Measurements from ENCODE around the gene SMCHD1. TPM values are rescaled to one million over a fixed set of nuclear protein-coding genes. Genes with fewer than 3 reads are reported as not detected.

The SMCHD1 gene
- total RNA-seq, 1 experiment from 2014 or later: 33.0 TPM

DNA sequence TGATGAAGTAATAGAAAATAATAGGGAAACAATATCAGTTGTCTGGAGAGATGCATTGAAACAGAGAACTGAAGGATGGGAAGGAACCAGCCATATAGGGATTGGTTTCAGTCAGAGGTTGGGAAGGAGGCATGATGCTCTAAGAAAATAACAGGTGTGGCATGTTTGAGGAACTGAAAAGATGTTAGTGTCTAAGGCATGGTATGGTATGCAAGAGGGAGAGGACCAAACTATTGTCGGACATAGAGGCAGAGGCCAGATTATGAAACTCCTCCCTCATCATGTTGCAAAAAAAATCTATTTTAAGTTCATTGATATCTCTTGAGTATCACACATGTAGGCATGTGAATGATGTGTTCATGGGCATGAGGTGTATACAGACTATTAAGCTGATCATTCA, 142.4 kb downstream of the SMCHD1 start:
- TF ChIP-seq ZNF232 (CRISPR knock-in tag; IDR thresholded peaks at IDR 0.05) (no peak), NFE2L1 (CRISPR knock-in tag; IDR thresholded peaks at IDR 0.05) (no peak), FOXJ3 (CRISPR knock-in tag; IDR thresholded peaks at IDR 0.05; ENCODE audit: borderline replicate concordance) (no peak), FOXP1 (CRISPR knock-in tag; IDR thresholded peaks at IDR 0.05; ENCODE audit: borderline replicate concordance) (no peak), CREM (CRISPR knock-in tag; IDR thresholded peaks at IDR 0.05) (no peak), ZNF121 (CRISPR knock-in tag; IDR thresholded peaks at IDR 0.05) (no peak), ZNF317 (CRISPR knock-in tag; IDR thresholded peaks at IDR 0.05; ENCODE audit: borderline replicate concordance, low read depth) (no peak), SMAD3 (CRISPR knock-in tag; IDR thresholded peaks at IDR 0.05; ENCODE audit: borderline replicate concordance) (no peak), ZNF138 (CRISPR knock-in tag; conservative IDR thresholded peaks at IDR 0.05) (no peak), ZNF423 (CRISPR knock-in tag; IDR thresholded peaks at IDR 0.05) (no peak)
- TF ChIP-seq, protein P1, sequence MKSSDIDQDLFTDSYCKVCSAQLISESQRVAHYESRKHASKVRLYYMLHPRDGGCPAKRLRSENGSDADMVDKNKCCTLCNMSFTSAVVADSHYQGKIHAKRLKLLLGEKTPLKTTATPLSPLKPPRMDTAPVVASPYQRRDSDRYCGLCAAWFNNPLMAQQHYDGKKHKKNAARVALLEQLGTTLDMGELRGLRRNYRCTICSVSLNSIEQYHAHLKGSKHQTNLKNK (CRISPR knock-in tag; IDR thresholded peaks at IDR 0.05): no peak
- TF ChIP-seq, protein P2, sequence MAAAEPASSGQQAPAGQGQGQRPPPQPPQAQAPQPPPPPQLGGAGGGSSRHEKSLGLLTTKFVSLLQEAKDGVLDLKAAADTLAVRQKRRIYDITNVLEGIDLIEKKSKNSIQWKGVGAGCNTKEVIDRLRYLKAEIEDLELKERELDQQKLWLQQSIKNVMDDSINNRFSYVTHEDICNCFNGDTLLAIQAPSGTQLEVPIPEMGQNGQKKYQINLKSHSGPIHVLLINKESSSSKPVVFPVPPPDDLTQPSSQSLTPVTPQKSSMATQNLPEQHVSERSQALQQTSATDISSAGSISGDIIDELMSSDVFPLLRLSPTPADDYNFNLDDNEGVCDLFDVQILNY (CRISPR knock-in tag; IDR thresholded peaks at IDR 0.05): no peak
- TF ChIP-seq, protein P3, sequence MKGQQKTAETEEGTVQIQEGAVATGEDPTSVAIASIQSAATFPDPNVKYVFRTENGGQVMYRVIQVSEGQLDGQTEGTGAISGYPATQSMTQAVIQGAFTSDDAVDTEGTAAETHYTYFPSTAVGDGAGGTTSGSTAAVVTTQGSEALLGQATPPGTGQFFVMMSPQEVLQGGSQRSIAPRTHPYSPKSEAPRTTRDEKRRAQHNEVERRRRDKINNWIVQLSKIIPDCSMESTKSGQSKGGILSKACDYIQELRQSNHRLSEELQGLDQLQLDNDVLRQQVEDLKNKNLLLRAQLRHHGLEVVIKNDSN (CRISPR knock-in tag; IDR thresholded peaks at IDR 0.05): no peak
- Mint-ChIP-seq H3K4me1 (peaks cover 5% of the 10 kb centered on the region), H3K36me3 (peaks cover 21% of the 10 kb centered on the region), H3K27me3 (ENCODE audit: low read depth) (no peaks in the 10 kb centered on the region), H3K4me3 (no peak overlapping the region), H3K27ac (no peak overlapping the region), H3K9me3 (no peaks in the 10 kb centered on the region)
- ChIA-PET POLR2A (no interaction called here), CTCF (no interaction called here)
- no peak for DNase-seq (ENCODE audit: low spot score)
- ATAC-seq: no peak

DNA sequence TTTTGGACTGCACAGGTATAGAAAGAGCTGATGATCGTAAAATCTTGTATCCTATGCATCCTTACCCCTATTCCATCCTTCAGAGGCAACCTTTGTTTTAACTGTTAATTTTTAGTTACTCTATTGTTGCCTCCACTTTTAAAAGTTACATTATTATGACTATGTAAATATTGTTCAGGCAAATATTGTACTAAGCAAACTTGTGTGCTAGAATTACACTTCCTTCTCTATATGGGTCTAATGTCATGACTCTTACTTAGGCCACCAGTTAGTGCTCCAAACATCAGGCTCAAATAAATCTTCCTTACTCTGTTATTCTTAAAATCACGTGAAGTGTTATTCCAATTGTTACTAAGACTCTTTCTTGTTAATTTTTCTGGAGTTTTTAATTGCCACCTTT, 143.8 kb downstream of the SMCHD1 start:
- no peak for DNase-seq (ENCODE audit: low spot score)
- Mint-ChIP-seq H3K36me3 (peaks cover 17% of the 10 kb centered on the region), H3K4me1 (peaks cover under 1% of the 10 kb centered on the region), H3K4me3 (no peak overlapping the region), H3K27ac (no peak overlapping the region), H3K9me3 (no peaks in the 10 kb centered on the region), H3K27me3 (ENCODE audit: low read depth) (no peaks in the 10 kb centered on the region)
- ChIA-PET POLR2A (no interaction called here), CTCF (no interaction called here)
- no peak for TF ChIP-seq RORB (CRISPR knock-in tag; IDR thresholded peaks at IDR 0.05)
- TF ChIP-seq PRRX2 (CRISPR knock-in tag; IDR thresholded peaks at IDR 0.05): no peak
- no peak for TF ChIP-seq EMX1 (CRISPR knock-in tag; IDR thresholded peaks at IDR 0.05)
- TF ChIP-seq, protein P4, sequence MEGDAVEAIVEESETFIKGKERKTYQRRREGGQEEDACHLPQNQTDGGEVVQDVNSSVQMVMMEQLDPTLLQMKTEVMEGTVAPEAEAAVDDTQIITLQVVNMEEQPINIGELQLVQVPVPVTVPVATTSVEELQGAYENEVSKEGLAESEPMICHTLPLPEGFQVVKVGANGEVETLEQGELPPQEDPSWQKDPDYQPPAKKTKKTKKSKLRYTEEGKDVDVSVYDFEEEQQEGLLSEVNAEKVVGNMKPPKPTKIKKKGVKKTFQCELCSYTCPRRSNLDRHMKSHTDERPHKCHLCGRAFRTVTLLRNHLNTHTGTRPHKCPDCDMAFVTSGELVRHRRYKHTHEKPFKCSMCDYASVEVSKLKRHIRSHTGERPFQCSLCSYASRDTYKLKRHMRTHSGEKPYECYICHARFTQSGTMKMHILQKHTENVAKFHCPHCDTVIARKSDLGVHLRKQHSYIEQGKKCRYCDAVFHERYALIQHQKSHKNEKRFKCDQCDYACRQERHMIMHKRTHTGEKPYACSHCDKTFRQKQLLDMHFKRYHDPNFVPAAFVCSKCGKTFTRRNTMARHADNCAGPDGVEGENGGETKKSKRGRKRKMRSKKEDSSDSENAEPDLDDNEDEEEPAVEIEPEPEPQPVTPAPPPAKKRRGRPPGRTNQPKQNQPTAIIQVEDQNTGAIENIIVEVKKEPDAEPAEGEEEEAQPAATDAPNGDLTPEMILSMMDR (IDR thresholded peaks at IDR 0.05): no peak
- no peak for ATAC-seq

DNA sequence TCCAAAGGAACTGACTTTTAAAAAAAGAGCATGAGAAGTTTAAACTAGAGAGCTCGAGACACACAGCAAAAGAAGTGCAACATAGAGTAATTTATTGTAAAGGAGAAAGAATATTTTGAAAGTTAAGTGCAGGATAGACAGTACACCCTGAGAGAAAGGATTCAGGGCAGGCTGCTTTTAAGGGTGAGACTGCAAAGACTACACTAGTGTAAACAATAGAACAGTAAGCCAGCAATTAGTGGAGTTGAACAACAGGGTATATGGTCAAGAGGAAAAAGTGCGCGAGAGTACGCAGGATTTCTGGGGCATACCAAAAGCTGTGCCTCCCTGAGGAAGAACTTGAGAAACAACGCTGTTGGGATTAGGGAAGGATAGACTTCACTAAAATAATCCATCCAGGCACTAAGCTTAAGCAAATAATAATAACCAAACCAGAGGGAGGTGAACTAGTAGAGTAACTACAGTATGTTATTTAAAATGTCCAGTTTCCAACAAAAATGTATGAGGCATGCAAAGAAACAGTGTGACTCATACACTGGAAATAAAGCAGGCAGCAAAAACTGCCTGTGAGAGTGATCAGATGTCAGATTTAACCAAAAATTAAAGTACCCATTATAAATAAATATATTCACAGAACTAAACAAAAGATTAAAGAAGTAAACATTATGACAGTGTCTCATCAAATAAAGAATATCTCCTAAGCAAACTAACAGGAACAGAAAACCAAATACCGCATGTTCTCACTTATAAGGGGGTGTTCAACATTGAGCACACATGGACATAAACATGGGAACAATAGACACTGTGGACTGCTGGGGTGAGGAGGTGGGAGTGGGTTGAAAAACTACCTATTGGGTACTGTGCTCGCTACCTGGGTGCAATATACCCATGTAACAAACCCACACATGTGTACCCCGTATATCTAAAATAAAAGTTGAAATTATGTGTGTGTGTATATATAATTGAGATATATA, 150.7 kb downstream of the SMCHD1 start:
- ATAC-seq: no peak
- H3K4me3 Mint-ChIP-seq: no peak overlapping the region
- H3K27ac Mint-ChIP-seq: no peak overlapping the region; the same call in 1 of the 2 replicates
- H3K9me3 Mint-ChIP-seq: peaks cover 27% of the 10 kb centered on the region
- peaks cover 7% of the 10 kb centered on the region for H3K27me3 Mint-ChIP-seq (ENCODE audit: low read depth)
- DNase-seq (ENCODE audit: low spot score): no peak
- POLR2A ChIA-PET: no interaction called here
- H3K36me3 Mint-ChIP-seq: peaks cover 23% of the 10 kb centered on the region
- CTCF ChIA-PET: no interaction called here
- no peaks in the 10 kb centered on the region for H3K4me1 Mint-ChIP-seq
- TF ChIP-seq, protein P5, sequence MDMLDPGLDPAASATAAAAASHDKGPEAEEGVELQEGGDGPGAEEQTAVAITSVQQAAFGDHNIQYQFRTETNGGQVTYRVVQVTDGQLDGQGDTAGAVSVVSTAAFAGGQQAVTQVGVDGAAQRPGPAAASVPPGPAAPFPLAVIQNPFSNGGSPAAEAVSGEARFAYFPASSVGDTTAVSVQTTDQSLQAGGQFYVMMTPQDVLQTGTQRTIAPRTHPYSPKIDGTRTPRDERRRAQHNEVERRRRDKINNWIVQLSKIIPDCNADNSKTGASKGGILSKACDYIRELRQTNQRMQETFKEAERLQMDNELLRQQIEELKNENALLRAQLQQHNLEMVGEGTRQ (CRISPR knock-in tag; IDR thresholded peaks at IDR 0.05): no peak
- TF ChIP-seq, protein P6, sequence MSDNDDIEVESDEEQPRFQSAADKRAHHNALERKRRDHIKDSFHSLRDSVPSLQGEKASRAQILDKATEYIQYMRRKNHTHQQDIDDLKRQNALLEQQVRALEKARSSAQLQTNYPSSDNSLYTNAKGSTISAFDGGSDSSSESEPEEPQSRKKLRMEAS (CRISPR knock-in tag; IDR thresholded peaks at IDR 0.05): no peak
- no peak for TF ChIP-seq JAZF1 (CRISPR knock-in tag; IDR thresholded peaks at IDR 0.05)
- TF ChIP-seq, protein P7, sequence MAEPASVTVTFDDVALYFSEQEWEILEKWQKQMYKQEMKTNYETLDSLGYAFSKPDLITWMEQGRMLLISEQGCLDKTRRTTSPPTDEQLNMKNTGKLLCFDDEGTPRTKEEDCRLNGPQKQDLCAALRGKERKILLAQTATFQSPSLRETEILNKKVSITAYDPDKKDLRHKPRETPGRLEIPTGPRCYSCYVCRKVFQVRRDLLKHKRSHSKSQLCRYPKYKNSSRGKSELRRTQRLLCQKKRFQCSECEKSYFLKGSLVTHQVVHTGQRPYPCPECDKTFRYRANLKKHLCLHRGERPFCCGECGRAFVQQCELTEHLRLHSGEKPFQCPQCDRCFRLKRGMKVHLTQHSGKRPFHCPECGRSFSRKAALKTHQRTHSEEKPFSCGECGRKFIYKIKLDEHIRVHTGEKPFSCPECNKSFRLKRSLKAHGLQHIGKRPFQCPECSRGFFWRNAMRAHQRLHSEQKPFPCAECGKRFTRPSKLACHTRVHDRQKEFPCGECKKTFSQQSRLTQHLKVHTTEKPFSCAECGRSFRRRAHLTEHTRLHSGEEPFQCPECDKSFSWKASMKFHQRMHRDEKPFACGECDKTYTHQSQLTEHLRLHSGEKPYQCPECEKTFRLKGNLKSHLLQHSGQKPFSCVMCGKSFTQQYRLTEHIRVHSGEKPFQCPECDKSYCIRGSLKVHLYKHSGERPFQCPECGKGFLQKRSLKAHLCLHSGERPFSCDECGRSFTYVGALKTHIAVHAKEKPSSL (CRISPR knock-in tag; conservative IDR thresholded peaks at IDR 0.05): no peak
- no peak for TF ChIP-seq EMX1 (CRISPR knock-in tag; IDR thresholded peaks at IDR 0.05)
- no peak for TF ChIP-seq NR3C1 (CRISPR knock-in tag; conservative IDR thresholded peaks at IDR 0.05; ENCODE audit: low read depth)
- no peak for TF ChIP-seq FOXK1 (CRISPR knock-in tag; IDR thresholded peaks at IDR 0.05)
- TF ChIP-seq, protein P8, sequence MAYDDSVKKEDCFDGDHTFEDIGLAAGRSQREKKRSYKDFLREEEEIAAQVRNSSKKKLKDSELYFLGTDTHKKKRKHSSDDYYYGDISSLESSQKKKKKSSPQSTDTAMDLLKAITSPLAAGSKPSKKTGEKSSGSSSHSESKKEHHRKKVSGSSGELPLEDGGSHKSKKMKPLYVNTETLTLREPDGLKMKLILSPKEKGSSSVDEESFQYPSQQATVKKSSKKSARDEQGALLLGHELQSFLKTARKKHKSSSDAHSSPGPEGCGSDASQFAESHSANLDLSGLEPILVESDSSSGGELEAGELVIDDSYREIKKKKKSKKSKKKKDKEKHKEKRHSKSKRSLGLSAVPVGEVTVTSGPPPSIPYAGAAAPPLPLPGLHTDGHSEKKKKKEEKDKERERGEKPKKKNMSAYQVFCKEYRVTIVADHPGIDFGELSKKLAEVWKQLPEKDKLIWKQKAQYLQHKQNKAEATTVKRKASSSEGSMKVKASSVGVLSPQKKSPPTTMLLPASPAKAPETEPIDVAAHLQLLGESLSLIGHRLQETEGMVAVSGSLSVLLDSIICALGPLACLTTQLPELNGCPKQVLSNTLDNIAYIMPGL (CRISPR knock-in tag; IDR thresholded peaks at IDR 0.05): no peak
